Gastroesophageal sphincter (tissue), 4 donors: ENCODE measurements around the gene GZF1. TPM values are rescaled to one million over a fixed set of nuclear protein-coding genes. Genes with fewer than 3 reads are reported as not detected.
A peak's percentile ranks its signal among the peaks of the same experiment; 100 is the strongest.

Experiments
- ATAC-seq: fragments of 150-250 bp; one replicate; pipeline ENCODE4 v1.9.1; 2016; ENCODE audit warnings: mild to moderate bottlenecking, moderate library complexity
- H3K27ac ChIP-seq, 4 donors: fragments of 200-600 bp; sonication (generic) in 3 of 4; 1 replicate in 3 of 4; 2 replicates in 1 of 4; pipeline ENCODE4 v1.5.1; 2016 to 2019
- H3K27me3 ChIP-seq: fragments of 200-600 bp; sonication (generic); one replicate; pipeline ENCODE4 v1.5.1; 2019
- H3K36me3 ChIP-seq, 2 donors: fragments of 200-600 bp; sonication (generic); one replicate each; pipeline ENCODE4 v1.5.1; 2019; ENCODE audit warnings: control low read depth in 1 of 2
- H3K4me1 ChIP-seq, 3 donors: fragments of 200-600 bp; sonication (generic); 1 replicate in 2 of 3; 2 replicates in 1 of 3; pipeline ENCODE4 v1.5.1; 2016 to 2019; ENCODE audit warnings: control low read depth in 2 of 3
- H3K4me3 ChIP-seq, 2 donors: fragments of 200-600 bp; sonication (generic); one replicate each; pipeline ENCODE4 v1.5.1; 2019; ENCODE audit warnings: mild to moderate bottlenecking in 1 of 2, moderate library complexity in 1 of 2
- H3K9me3 ChIP-seq, 3 donors: fragments of 200-600 bp; sonication (generic); one replicate each; pipeline ENCODE4 v1.5.1; 2017 to 2019; ENCODE audit warnings: control low read depth in 2 of 3
- EP300 ChIP-seq: sonication (generic); formaldehyde crosslinking; IDR thresholded peaks from one replicate; pipeline ENCODE4 v1.6.1; 2017; ENCODE audit warnings: antibody characterized with exemption, mild to moderate bottlenecking
- POLR2A ChIP-seq, 2 donors: fragments of 450-650 bp; IDR thresholded peaks; one replicate each; pipeline ENCODE4 v1.6.1; 2017; ENCODE audit warnings: antibody characterized with exemption in 2 of 2, mild to moderate bottlenecking in 2 of 2, moderate library complexity in 1 of 2
- POLR2AphosphoS5 ChIP-seq: sonication (generic); formaldehyde crosslinking; IDR thresholded peaks from one replicate; pipeline ENCODE4 v1.6.1; 2017; ENCODE audit warnings: antibody characterized with exemption
- WGBS, 2 donors: methylation state at CpG; one replicate each; pipeline ENCODE4 v1.1.5; 2018; ENCODE audit warnings: low coverage in 1 of 2; 5-methylcytosine and 5-hydroxymethylcytosine counted together
- total RNA-seq, 4 donors: library from RNA; depleted of rRNA; stranded (reverse); fragments of >200 nt; gene quantifications; one replicate each; pipeline ENCODE4 v1.1.0, GENCODE V29; 2016
- TF ChIP-seq, protein P1 (sequence below), 4 experiments: fragments of 200-600 bp in 2 of 4; fragments of 450-650 bp in 2 of 4; sonication (generic) in 1 of 4; IDR thresholded peaks; one replicate each; pipeline ENCODE4 v1.5.1; 2017 to 2019; ENCODE audit warnings: antibody characterized with exemption in 4 of 4, mild to moderate bottlenecking in 2 of 4, moderate library complexity in 2 of 4

The GZF1 gene
- total RNA-seq, 4 donors from 2014 or later = 13.5 to 18.8 (median 17.4) TPM

- TF ChIP-seq, protein P1, sequence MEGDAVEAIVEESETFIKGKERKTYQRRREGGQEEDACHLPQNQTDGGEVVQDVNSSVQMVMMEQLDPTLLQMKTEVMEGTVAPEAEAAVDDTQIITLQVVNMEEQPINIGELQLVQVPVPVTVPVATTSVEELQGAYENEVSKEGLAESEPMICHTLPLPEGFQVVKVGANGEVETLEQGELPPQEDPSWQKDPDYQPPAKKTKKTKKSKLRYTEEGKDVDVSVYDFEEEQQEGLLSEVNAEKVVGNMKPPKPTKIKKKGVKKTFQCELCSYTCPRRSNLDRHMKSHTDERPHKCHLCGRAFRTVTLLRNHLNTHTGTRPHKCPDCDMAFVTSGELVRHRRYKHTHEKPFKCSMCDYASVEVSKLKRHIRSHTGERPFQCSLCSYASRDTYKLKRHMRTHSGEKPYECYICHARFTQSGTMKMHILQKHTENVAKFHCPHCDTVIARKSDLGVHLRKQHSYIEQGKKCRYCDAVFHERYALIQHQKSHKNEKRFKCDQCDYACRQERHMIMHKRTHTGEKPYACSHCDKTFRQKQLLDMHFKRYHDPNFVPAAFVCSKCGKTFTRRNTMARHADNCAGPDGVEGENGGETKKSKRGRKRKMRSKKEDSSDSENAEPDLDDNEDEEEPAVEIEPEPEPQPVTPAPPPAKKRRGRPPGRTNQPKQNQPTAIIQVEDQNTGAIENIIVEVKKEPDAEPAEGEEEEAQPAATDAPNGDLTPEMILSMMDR (IDR thresholded peaks at IDR 0.05) = no peak
- TF ChIP-seq EP300 = no peak
- no peak for TF ChIP-seq POLR2A (IDR thresholded peaks at IDR 0.05)
- no peak for TF ChIP-seq POLR2AphosphoS5
- Histone ChIP-seq H3K9me3 (no peaks in the 10 kb centered on the region), H3K27me3 (no peaks in the 10 kb centered on the region), H3K27ac (no peak overlapping the region), H3K4me3 (no peak overlapping the region), H3K4me1 (no peaks in the 10 kb centered on the region), H3K36me3 (peaks cover 0 to 95% of the 10 kb centered on the region in 2 donors)
- WGBS, 2 donors = 87 to 98% methylated on average over 5 of the region's 5 CpGs
- ATAC-seq = peak; percentile 31
These were observed 12.5 kb downstream of the GZF1 start for GRCh38 chr20:23374441-23374840.

DNA sequence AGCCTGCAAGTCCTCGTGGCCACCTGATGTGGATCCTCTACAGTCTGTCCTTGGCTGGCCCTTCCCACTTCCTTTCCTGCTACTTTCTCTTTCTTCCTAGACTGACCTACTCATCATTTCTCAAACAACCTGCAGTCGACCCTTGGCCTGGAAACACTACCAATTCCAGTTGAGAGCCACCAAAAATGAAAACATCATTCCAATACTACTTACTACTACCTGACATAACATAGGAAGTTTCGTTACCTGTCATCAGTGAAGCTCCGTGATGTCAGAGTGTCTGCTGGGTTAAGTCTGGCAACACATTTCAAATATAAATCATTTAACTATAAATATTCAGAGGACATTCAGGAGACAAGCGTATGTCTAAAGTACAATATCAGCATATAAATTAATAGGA lies 13.8 kb downstream of the GZF1 start:
- Histone ChIP-seq H3K36me3 (peaks cover 0 to 95% of the 10 kb centered on the region in 2 donors), H3K9me3 (no peaks in the 10 kb centered on the region), H3K4me3 (no peak overlapping the region), H3K27ac (no peak overlapping the region), H3K4me1 (no peaks in the 10 kb centered on the region), H3K27me3 (no peaks in the 10 kb centered on the region)
- 89 to 100% methylated on average over 1 to 5 of the region's 5 CpGs for WGBS, 2 donors
- TF ChIP-seq POLR2A (IDR thresholded peaks at IDR 0.05) (no peak), EP300 (no peak), POLR2AphosphoS5 (no peak)
- TF ChIP-seq, protein P1 (IDR thresholded peaks at IDR 0.05) = no peak
- ATAC-seq = no peak

- TF ChIP-seq POLR2A (IDR thresholded peaks at IDR 0.05) (no peak), POLR2AphosphoS5 (no peak), EP300 (no peak)
- TF ChIP-seq, protein P1 (IDR thresholded peaks at IDR 0.05) = no peak
- H3K4me1 ChIP-seq = no peaks in the 10 kb centered on the region
- no peaks in the 10 kb centered on the region for H3K9me3 ChIP-seq
- no peak for ATAC-seq
- no peak overlapping the region for H3K4me3 ChIP-seq
- H3K27me3 ChIP-seq = no peaks in the 10 kb centered on the region
- H3K27ac ChIP-seq = no peak overlapping the region
- peaks cover 0 to 82% of the 10 kb centered on the region in 2 donors for H3K36me3 ChIP-seq
These were observed 17.8 kb downstream of the GZF1 start for GRCh38 chr20:23379772-23380171.

DNA sequence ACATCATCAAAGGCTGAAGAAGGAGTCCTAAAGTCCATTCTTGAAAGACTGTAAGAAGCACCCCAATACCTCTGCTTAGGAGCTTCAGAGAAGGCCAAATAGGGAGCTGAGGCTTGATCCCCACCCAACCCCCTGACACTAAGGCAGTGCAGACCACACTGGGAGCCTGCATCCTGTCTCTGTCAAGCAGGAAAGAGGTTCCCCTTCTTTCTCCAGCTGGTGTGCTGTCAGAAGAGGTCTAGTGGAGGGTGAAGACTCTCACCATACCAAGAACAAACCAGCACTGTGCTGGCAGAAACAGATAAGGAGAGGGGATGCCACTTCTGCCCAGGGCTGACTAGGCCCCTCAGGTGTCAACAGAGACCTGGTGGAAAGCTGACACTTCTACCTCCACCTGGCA lies 19.9 kb downstream of the GZF1 start:
- Histone ChIP-seq H3K27ac (no peak overlapping the region), H3K36me3 (peaks cover 0 to 71% of the 10 kb centered on the region in 2 donors)
- ATAC-seq = no peak

GRCh38 chr20:23386304-23387117 lies 24.5 kb downstream of the GZF1 start:
- H3K36me3 ChIP-seq = peaks cover 0 to 60% of the 10 kb centered on the region in 2 donors
- peaks cover 0 to 7% (median 0%) of the 10 kb centered on the region in 3 donors for H3K4me1 ChIP-seq
- H3K4me3 ChIP-seq = no peak overlapping the region
- TF ChIP-seq EP300 = no peak
- TF ChIP-seq, protein P1 (IDR thresholded peaks at IDR 0.05) = no peak
- TF ChIP-seq POLR2AphosphoS5 = no peak
- TF ChIP-seq POLR2A (IDR thresholded peaks at IDR 0.05) = no peak
- no peaks in the 10 kb centered on the region for H3K27me3 ChIP-seq
- no peak overlapping the region for H3K27ac ChIP-seq
- ATAC-seq = no peak
- WGBS, 2 donors = 72 to 85% methylated on average over 5 to 6 of the region's 6 CpGs
- H3K9me3 ChIP-seq = no peaks in the 10 kb centered on the region

More for the DNA sequence above, 19.9 kb downstream of the GZF1 start:
- Histone ChIP-seq H3K4me3 (no peak overlapping the region), H3K27me3 (no peaks in the 10 kb centered on the region), H3K9me3 (no peaks in the 10 kb centered on the region), H3K4me1 (peaks cover 0 to 7% (median 0%) of the 10 kb centered on the region in 3 donors)
- TF ChIP-seq POLR2AphosphoS5 = no peak
